22Rv1 (cell line): ENCODE data around the gene RNF213.

Source experiments
- ZFX ChIP-seq: fragments of 450-650 bp; IDR thresholded peaks from 2 replicates; pipeline ENCODE4 v1.6.1; 2017; ENCODE audit warnings: antibody characterized with exemption, borderline replicate concordance
- TF ChIP-seq, protein P1 (sequence below): fragments of 450-650 bp; IDR thresholded peaks from 2 replicates; pipeline ENCODE4 v1.5.1; 2017; ENCODE audit warnings: mild to moderate bottlenecking

- TF ChIP-seq, protein P1, sequence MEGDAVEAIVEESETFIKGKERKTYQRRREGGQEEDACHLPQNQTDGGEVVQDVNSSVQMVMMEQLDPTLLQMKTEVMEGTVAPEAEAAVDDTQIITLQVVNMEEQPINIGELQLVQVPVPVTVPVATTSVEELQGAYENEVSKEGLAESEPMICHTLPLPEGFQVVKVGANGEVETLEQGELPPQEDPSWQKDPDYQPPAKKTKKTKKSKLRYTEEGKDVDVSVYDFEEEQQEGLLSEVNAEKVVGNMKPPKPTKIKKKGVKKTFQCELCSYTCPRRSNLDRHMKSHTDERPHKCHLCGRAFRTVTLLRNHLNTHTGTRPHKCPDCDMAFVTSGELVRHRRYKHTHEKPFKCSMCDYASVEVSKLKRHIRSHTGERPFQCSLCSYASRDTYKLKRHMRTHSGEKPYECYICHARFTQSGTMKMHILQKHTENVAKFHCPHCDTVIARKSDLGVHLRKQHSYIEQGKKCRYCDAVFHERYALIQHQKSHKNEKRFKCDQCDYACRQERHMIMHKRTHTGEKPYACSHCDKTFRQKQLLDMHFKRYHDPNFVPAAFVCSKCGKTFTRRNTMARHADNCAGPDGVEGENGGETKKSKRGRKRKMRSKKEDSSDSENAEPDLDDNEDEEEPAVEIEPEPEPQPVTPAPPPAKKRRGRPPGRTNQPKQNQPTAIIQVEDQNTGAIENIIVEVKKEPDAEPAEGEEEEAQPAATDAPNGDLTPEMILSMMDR, result no peak
- TF ChIP-seq ZFX, result no peak
These were observed 34.0 kb downstream of the RNF213 start for GRCh38 chr17:80294653-80295052.
